ENCODE results near the gene OTULIN.

OTULIN gene

DNA sequence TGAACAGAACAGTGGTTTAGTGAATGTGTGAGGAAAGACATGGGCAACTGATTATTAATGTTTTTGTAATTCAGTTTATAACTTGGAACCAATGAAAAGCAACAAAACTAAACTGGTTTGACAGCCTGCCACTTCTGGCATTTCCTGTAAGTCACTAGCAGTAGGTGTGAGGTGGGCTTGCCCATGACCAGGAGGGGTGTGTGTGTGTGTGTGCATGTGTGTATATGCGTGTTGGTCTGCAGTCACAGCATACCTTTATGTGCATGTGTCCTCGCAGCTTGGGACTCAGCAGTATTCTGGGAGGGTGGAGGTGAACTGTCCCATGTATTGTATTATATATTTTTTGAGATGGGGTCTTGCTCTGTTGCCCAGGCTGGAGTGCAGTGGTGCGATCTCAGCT is 32.3 kb downstream of the OTULIN start:
- DNase-seq (ENCODE audit: low read depth in 2 of 2) = no peak

- DNase-seq (ENCODE audit: low read depth in 2 of 2) = no peak
These were observed 34.0 kb downstream of the OTULIN start for GRCh38 chr5:14698495-14698894.

DNA sequence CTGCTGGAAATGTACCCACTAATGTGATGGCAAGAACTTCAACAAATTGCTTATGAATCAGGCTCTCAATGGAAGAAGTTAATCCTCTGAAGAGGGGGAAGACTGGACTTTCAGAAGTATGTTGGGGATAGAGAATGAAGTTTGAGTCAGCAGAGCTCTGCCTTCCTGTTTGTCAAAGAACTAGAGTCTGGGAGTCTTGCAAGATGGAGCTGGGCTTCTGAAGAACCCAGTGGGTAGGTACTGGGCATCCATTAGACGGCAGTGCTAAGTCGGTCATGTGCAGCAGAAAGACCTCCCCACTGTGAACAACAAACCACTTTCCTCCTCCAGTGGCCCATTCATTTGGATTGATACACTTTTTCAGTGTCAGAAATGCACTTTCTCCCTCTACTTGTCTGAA is 34.6 kb downstream of the OTULIN start:
- DNase-seq (ENCODE audit: low read depth in 2 of 2) = no peak

DNA sequence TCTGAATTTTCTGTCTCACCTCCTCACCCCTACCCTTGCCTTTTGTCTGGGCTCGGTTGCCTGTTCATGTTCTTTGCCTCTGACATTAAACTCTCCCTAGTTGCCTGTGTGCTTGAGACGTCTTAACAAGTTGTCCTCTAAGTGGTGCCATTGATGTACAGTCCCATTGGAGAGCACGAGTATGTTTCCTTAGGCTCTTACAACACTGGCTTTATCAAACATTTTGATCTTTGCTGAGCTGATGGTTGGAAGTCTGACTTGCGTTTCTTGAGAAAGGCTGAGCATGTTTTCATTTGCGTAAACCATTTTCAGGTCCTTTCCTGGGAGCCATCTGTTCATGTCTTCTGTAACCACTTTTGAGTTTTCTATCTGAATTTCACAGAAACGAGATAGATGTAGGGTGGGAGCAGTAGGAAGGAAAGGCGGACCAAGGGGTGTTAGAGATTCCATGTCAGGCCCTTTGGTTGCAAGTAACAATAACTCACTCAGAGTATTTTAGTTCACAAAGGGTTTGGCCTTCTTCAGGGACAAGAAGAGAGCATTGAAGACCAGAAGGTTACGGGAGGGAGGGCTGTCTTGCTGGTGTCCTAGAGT is 35.4 kb downstream of the OTULIN start:
- no peak for DNase-seq (ENCODE audit: low read depth in 2 of 2)

DNA sequence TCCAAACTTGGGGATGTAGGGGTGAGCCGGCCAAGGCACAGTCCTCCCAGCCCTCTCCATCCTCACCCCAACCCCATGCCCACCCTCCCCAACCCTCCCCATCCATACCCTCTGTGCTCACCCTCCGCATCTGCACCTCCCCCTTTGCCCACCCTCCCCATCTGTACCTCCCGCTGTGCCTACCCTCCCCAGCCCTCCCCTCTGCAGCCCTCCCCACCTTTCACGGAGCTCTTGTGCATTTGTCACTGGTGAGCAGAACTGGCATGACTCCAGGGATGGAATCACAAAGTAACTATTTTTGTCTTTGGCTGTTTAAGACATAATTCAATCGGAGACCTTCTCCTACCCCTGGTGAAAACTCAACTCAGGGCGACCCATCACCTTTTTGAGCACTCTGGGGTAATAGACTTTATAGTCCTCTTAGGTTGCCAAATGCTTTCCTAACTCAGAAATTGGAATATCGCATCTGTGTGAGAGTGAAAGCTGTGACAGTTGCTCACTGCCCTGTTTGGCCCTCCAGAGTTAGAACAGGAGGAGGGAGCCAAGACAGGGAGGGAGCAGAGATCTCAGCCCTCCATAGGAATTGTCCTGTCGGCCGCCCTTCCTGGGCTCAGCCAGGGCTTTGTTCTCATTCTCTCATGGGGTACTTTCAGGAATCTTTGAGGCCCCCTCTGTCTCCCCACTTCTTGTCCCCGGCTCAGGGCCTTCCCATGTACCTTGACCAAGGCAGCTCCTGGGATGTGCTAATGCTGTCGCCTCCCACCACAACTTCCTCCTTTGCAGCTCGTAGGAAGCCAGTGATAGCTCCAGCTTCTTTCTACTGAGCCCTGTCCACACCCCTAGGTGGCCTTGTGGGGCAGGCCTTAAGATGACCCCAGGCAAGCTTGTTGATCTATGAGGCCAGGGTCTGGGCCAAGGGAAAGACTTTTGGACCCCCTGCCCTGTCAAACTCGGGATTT is 36.2 kb downstream of the OTULIN start:
- DNase-seq (ENCODE audit: low read depth in 2 of 2) = no peak

DNA sequence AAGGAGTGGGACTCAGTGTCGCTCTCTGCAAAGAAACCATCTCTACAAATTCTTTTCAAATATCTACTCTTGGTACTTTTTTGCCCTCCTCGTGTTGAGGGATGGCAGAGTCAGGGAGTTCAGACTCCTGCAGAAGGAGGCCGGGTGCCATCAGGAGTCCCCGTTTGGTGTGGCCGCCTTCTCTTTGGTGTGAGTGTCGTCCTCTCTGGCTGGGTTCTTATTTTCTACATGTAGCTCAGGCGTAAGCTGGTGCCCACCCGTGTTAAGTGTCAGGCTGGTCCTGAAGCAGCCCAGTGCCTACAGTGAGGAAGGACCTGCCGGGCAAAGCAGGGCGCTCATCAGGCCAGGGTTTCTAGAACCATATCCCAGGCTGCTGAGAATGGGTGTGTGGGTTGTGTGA is 37.0 kb downstream of the OTULIN start:
- no peak for DNase-seq (ENCODE audit: low read depth in 2 of 2)

GRCh38 chr5:14702238-14702839 is 37.8 kb downstream of the OTULIN start:
- DNase-seq (ENCODE audit: low read depth in 2 of 2) = no peak

GRCh38 chr5:14705556-14705955 is 41.0 kb downstream of the OTULIN start:
- DNase-seq (ENCODE audit: low read depth in 2 of 2) = no peak

- DNase-seq (ENCODE audit: low read depth in 2 of 2) = peak in 1 of 2 experiments; percentile 21
These were observed 42.1 kb downstream of the OTULIN start for GRCh38 chr5:14706615-14707021.

GRCh38 chr5:14707811-14708390 is 43.4 kb downstream of the OTULIN start:
- no peak for DNase-seq (ENCODE audit: low read depth in 2 of 2)

DNA sequence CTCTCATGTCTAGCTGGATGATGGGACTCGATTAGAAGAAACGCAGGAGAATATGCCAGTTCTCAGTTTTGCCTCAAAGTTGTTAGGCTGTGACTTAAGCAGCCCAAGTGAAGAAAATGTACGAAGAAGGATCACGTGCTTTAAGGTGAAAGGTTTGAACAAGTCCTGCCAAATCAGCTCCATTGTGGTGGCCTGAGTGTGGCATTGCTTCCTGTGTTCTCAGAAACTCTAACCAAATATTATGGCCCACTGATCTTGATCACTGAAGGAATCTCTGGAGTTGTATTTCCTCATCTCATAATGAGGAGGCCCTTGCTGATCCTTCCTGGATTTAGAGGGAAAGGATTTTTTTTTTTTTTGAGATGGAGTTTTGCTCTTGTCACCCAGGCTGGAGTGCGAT is 44.0 kb downstream of the OTULIN start:
- DNase-seq (ENCODE audit: low read depth in 2 of 2) = no peak

GRCh38 chr5:14710313-14710994 is 45.9 kb downstream of the OTULIN start:
- no peak for DNase-seq (ENCODE audit: low read depth in 2 of 2)

DNA sequence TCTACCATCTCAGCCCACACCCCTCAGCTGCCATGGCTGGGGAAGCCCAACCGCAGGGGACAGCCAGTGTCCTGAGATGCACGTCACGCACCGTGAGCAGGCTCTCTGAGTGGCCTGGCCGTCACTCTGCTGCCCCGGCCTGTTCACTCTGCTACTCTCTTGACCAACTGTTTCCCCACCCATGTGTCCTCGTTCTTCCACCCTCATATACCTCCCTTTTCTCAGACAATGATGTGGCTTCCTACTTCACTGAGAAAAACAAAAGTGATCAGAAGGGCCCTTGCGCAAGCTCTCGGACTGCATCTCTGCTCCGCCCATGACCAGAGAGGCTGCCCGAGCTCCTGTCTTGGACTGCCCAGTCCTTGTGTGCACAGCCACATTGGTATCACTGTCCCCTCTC is 47.6 kb downstream of the OTULIN start:
- DNase-seq (ENCODE audit: low read depth in 2 of 2) = no peak

- DNase-seq (ENCODE audit: low read depth in 2 of 2) = no peak
These were observed 48.1 kb downstream of the OTULIN start for GRCh38 chr5:14712666-14713065.

DNA sequence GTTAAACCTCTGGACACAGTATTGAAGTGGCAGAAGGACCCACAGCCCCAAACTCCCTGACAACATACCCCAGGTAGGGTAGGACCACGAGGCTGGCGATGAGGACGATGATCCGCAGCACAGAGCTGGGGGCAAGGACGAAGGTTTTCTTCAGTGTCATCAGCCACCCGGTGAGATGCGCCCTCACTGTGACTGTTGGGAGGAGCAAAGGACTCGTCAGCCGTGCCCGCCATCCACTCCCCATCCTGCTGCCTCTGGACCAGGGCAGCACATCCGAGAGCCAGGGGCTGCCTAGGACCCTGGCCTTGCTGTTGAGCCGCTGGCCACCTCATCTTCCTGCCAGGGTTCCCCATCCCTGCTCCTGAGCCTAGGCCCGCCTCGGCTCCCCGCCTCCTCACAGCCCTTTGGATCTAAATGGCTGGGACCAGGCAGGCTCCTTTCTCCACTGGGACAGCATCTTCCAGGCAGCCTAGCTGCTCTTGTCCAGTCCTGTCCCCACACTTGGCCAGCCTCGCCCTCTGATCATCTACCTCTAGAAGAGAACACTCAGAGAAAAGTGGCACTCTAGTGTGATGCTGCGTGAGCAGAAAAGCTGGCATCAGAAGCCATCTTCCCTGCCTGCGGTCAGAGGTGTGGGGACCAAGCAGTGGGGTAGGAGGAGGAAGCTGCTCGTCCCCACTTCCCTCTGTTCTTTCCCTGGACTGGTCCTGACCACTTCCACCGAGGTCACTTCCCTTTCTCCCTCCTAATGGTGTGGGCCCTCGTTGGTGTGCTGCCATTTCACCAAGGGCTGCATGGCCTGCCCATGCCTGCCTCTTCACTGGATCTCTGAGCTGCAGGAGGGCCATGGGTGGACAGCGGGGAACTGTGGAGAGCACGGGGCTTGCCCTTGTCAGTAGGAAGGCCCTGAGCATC is 49.2 kb downstream of the OTULIN start:
- DNase-seq (ENCODE audit: low read depth in 2 of 2) = no peak

DNA sequence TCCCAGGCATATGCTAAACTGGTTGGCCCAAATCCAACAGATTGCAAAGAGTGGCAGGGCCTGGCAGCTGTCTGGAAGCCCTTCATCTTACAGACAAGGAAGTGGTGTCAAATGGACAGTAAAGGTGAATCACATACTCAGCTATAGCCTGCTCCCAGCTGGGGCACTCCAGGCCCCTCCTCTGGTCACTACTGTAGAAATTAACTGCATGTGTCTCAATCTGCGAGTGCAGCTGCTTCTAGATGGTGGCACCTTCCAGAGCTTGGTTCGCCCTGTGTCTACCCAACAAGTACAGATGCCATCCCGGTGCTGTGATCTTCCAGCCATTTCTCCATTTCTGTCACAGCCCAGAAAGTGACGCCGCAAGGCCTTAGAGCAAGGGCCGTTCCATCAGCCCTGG is 50.2 kb downstream of the OTULIN start:
- no peak for DNase-seq (ENCODE audit: low read depth in 2 of 2)

- DNase-seq (ENCODE audit: low read depth in 2 of 2) = no peak
These were observed 51.0 kb downstream of the OTULIN start for GRCh38 chr5:14715481-14715880.

DNA sequence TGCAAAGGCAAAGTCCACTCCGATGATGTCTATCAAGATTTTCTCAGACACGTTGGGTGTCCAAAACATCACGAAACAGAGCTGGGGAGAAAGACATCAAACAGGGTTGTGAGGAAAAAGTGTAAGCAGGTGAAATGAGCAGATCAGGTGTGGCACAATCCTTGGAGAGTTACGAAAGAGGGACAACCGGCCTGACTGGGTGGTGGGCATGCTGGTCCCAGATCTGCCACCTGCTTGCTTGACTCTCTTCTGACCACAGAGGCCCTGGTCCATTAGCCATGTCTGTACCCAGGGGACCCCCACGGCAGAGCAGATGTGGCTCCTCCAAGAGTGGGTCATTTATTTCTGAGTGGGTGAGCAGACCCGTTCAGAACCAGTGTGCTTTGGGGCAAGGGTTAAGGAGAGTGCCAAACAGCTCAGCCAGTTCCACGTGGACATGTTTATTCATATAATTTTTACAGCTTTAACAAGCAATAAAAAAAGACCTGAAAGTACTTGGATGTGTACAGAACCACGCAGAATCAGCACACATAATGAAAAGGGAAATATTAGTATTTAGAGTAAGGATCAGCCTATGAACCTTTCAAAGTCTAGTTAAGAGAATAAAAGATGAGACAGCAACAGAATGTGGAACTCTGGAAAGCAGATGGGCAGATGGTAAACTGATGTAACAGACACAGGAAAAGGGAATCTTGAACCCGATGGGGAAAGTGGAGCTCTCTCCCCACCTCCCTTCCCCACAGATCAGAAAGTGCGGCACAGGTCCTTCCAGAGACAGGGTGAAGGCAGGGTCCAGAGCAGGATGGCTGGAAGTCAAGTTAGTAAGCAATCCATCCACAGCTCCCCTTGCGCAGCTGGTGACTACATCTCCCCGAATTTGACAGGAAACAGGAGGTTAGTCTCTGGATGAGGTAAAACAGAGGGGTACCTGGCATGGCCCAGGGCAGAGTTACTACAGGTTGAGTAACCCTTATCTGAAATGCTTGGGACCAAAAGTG is 52.5 kb downstream of the OTULIN start:
- DNase-seq (ENCODE audit: low read depth in 2 of 2) = no peak

GRCh38 chr5:14718778-14719177 is 54.3 kb downstream of the OTULIN start:
- DNase-seq (ENCODE audit: low read depth in 2 of 2) = no peak

All from fibroblast of skin of left biceps (primary cell).